ENCODE results near the gene DEXI.

DNA sequence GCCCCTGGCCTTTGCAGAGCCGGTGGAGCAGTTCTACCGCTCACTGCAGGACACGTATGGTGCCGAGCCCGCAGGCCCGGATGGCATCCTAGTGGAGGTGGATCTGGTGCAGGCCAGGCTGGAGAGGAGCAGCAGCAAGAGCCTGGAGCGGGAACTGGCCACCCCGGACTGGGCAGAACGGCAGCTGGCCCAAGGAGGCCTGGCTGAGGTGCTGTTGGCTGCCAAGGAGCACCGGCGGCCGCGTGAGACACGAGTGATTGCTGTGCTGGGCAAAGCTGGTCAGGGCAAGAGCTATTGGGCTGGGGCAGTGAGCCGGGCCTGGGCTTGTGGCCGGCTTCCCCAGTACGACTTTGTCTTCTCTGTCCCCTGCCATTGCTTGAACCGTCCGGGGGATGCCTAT, 35.8 kb downstream of the DEXI start:
- TF ChIP-seq RAD21 (conservative IDR thresholded peaks at IDR 0.05) (no peak), POLR2AphosphoS5 (IDR thresholded peaks at IDR 0.05) (no peak), SMC3 (conservative IDR thresholded peaks at IDR 0.05; ENCODE audit: poor library complexity) (no peak), EZH2 (IDR thresholded peaks at IDR 0.05; ENCODE audit: borderline replicate concordance, insufficient read depth, low read length, poor library complexity, severe bottlenecking) (no peak), REST (IDR thresholded peaks at IDR 0.05; ENCODE audit: borderline replicate concordance) (no peak), EP300 (conservative IDR thresholded peaks at IDR 0.05; ENCODE audit: poor library complexity, severe bottlenecking) (no peak)
- TF ChIP-seq, protein P1, sequence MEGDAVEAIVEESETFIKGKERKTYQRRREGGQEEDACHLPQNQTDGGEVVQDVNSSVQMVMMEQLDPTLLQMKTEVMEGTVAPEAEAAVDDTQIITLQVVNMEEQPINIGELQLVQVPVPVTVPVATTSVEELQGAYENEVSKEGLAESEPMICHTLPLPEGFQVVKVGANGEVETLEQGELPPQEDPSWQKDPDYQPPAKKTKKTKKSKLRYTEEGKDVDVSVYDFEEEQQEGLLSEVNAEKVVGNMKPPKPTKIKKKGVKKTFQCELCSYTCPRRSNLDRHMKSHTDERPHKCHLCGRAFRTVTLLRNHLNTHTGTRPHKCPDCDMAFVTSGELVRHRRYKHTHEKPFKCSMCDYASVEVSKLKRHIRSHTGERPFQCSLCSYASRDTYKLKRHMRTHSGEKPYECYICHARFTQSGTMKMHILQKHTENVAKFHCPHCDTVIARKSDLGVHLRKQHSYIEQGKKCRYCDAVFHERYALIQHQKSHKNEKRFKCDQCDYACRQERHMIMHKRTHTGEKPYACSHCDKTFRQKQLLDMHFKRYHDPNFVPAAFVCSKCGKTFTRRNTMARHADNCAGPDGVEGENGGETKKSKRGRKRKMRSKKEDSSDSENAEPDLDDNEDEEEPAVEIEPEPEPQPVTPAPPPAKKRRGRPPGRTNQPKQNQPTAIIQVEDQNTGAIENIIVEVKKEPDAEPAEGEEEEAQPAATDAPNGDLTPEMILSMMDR (IDR thresholded peaks at IDR 0.05; ENCODE audit: poor library complexity, severe bottlenecking) = no peak

Measured in neural cell (in vitro differentiated cells).